GM23248 (cell line): ENCODE data around the gene SEC24D. TPM values are rescaled to one million over a fixed set of nuclear protein-coding genes. Genes with fewer than 3 reads are reported as not detected.

Experiments used
- DNase-seq: peaks from one replicate; pipeline ENCODE4 v3.0.0-alpha.2; 2015
- H2AFZ ChIP-seq: fragments of 200-600 bp; sonication (generic); 2 replicates; pipeline ENCODE4 v1.6.1; 2016; ENCODE audit warnings: antibody characterized with exemption
- H3F3A ChIP-seq: fragments of 200-600 bp; sonication (generic); 2 replicates; pipeline ENCODE4 v1.6.1; 2016; ENCODE audit warnings: mild to moderate bottlenecking, antibody characterized with exemption, mixed run types; ENCODE audit not compliant: insufficient read depth
- H3K27ac ChIP-seq: fragments of 200-600 bp; sonication (generic); 2 replicates; pipeline ENCODE4 v1.5.1; 2016; ENCODE audit warnings: mild to moderate bottlenecking
- H3K27me3 ChIP-seq: fragments of 200-600 bp; sonication (generic); replicated peaks from 2 replicates; pipeline ENCODE4 v1.6.1; 2016; ENCODE audit warnings: mild to moderate bottlenecking; ENCODE audit not compliant: insufficient read depth
- H3K36me3 ChIP-seq: fragments of 200-600 bp; sonication (generic); 2 replicates; pipeline ENCODE4 v1.6.1; 2016; ENCODE audit warnings: low read depth, mild to moderate bottlenecking
- H3K4me1 ChIP-seq: fragments of 200-600 bp; sonication (generic); 2 replicates; pipeline ENCODE4 v1.6.1; 2016; ENCODE audit warnings: mild to moderate bottlenecking; ENCODE audit not compliant: insufficient read depth
- H3K4me2 ChIP-seq: fragments of 200-600 bp; sonication (generic); one replicate; pipeline ENCODE4 v1.6.1; 2016; ENCODE audit warnings: mild to moderate bottlenecking; ENCODE audit not compliant: unreplicated experiment
- H3K4me3 ChIP-seq: fragments of 200-600 bp; sonication (generic); 2 replicates; pipeline ENCODE4 v1.5.1; 2016; ENCODE audit warnings: mild to moderate bottlenecking
- H3K79me2 ChIP-seq: fragments of 200-600 bp; sonication (generic); 2 replicates; pipeline ENCODE4 v1.6.1; 2016; ENCODE audit warnings: mild to moderate bottlenecking; ENCODE audit not compliant: insufficient read depth
- H3K9ac ChIP-seq: fragments of 200-600 bp; sonication (generic); 2 replicates; pipeline ENCODE4 v1.6.1; 2016; ENCODE audit warnings: mild to moderate bottlenecking
- H3K9me2 ChIP-seq: fragments of 200-600 bp; sonication (generic); 2 replicates; pipeline ENCODE4 v1.6.1; 2016; ENCODE audit warnings: mixed run types, mild to moderate bottlenecking, moderate library complexity; ENCODE audit not compliant: insufficient read depth
- H3K9me3 ChIP-seq: fragments of 200-600 bp; sonication (generic); one replicate; pipeline ENCODE4 v1.6.1; 2017; ENCODE audit warnings: low read depth
- H4K20me1 ChIP-seq: fragments of 200-600 bp; sonication (generic); 2 replicates; pipeline ENCODE4 v1.6.0; 2016; ENCODE audit not compliant: insufficient read depth
- EZH2 ChIP-seq: fragments of 200-600 bp; sonication (generic); IDR thresholded peaks from 2 replicates; pipeline ENCODE4 v1.6.1; 2018; ENCODE audit warnings: antibody characterized with exemption, mild to moderate bottlenecking; ENCODE audit not compliant: insufficient read depth, poor library complexity, severe bottlenecking
- EZH2phosphoT487 ChIP-seq: fragments of 200-600 bp; sonication (generic); IDR thresholded peaks from 2 replicates; pipeline ENCODE4 v1.6.1; 2018; ENCODE audit warnings: antibody characterized with exemption, moderate library complexity, mild to moderate bottlenecking, low read depth; ENCODE audit not compliant: insufficient read depth
- WGBS, 2 experiments: methylation state at CpG; one replicate each; pipeline ENCODE4 v1.1.6; 2015 to 2017; ENCODE audit warnings: low lambda C conversion rate in 2 of 2, low coverage in 1 of 2; ENCODE audit errors: missing lambda C conversion rate in 2 of 2; 5-methylcytosine and 5-hydroxymethylcytosine counted together
- in situ Hi-C: fragments of 300-500 bp; cut with MboI; formaldehyde crosslinking; loops from 2 replicates; pipeline ENCODE4 v1.15.0; 2020
- polyA plus RNA-seq: library from polyadenylated mRNA; unstranded; fragments of >200 nt; fragmentation: Nextera tagmentation; extraction: Ambion mirVana; gene quantifications from 2 replicates; pipeline ENCODE4 v1.2.1, GENCODE V29; 2016
- total RNA-seq: library from RNA; depleted of rRNA; stranded (reverse); fragments of >200 nt; shearing (Covaris generic); gene quantifications from 2 replicates; pipeline ENCODE4 v1.2.3, GENCODE V29; 2014; rRNA removed

SEC24D gene
- 148 and 166 TPM in 2 replicates for total RNA-seq
- polyA plus RNA-seq = 131 and 136 TPM in 2 replicates

- TF ChIP-seq EZH2 = no peak
- peaks cover 11% of the 10 kb centered on the region; the same call in 1 of the 2 replicates for H4K20me1 ChIP-seq
- peaks cover 22% of the 10 kb centered on the region for H3F3A ChIP-seq
- H3K36me3 ChIP-seq = peaks cover 30% of the 10 kb centered on the region
- H3K27me3 ChIP-seq = no peaks in the 10 kb centered on the region
- H3K4me1 ChIP-seq = peaks cover 35% of the 10 kb centered on the region
- H3K9ac ChIP-seq = peak within 1 kb of the TSS; percentile 100
- peak within 1 kb of the TSS; percentile 99 for H3K4me3 ChIP-seq
- peak within 1 kb of the TSS; percentile 99 for H3K4me2 ChIP-seq
- H3K9me3 ChIP-seq = no peaks in the 10 kb centered on the region
- WGBS, 2 experiments = 0 to 1% methylated on average over 45 to 65 of the region's 69 CpGs
- DNase-seq = peak; percentile 96
- H3K79me2 ChIP-seq = peaks cover 58% of the 10 kb centered on the region
- in situ Hi-C loops = no loop called here
- H3K27ac ChIP-seq = peak within 1 kb of the TSS; percentile 100
- no peaks in the 10 kb centered on the region for H3K9me2 ChIP-seq
- H2AFZ ChIP-seq = peak within 1 kb of the TSS; percentile 96
Observed at GRCh38 chr4:118835571-118836300, at the start of gene SEC24D. Gene SEC24D, minus strand, starts transcription at chr4:118836126. Its CDS starts 2,430 bp downstream, at chr4:118833696.

GRCh38 chr4:118884716-118885115 lies 48.8 kb upstream of the SEC24D start:
- DNase-seq = no peak
- no peak overlapping the region for H3K4me3 ChIP-seq
- H4K20me1 ChIP-seq = no peaks in the 10 kb centered on the region
- H2AFZ ChIP-seq = no peak overlapping the region
- H3K9me2 ChIP-seq = no peaks in the 10 kb centered on the region
- no peak overlapping the region for H3K27ac ChIP-seq
- H3K27me3 ChIP-seq = no peaks in the 10 kb centered on the region
- no peak overlapping the region for H3K4me2 ChIP-seq
- no peaks in the 10 kb centered on the region for H3F3A ChIP-seq
- H3K9me3 ChIP-seq = no peaks in the 10 kb centered on the region
- peaks cover 11% of the 10 kb centered on the region; the same call in 1 of the 2 replicates for H3K4me1 ChIP-seq
- H3K36me3 ChIP-seq = no peaks in the 10 kb centered on the region
- no peak overlapping the region for H3K9ac ChIP-seq
- no peak for TF ChIP-seq EZH2
- H3K79me2 ChIP-seq = no peaks in the 10 kb centered on the region
- in situ Hi-C loops = no loop called here
- 71 to 75% methylated on average over 3 of the region's 3 CpGs for WGBS, 2 experiments

GRCh38 chr4:118883861-118884260 lies 47.9 kb upstream of the SEC24D start:
- Histone ChIP-seq H4K20me1 (no peaks in the 10 kb centered on the region), H3K9me2 (no peaks in the 10 kb centered on the region), H3K36me3 (no peaks in the 10 kb centered on the region), H3K4me2 (no peak overlapping the region), H3K27me3 (no peaks in the 10 kb centered on the region), H3K79me2 (no peaks in the 10 kb centered on the region), H2AFZ (no peak overlapping the region), H3K4me1 (peaks cover 4% of the 10 kb centered on the region; the same call in 1 of the 2 replicates), H3K27ac (no peak overlapping the region), H3K9me3 (no peaks in the 10 kb centered on the region), H3K4me3 (no peak overlapping the region), H3K9ac (no peak overlapping the region), H3F3A (no peaks in the 10 kb centered on the region)
- DNase-seq = peak; percentile 17
- in situ Hi-C loops = no loop called here
- WGBS, 2 experiments = 64 to 76% methylated on average over 1 of the region's 1 CpG
- TF ChIP-seq EZH2 (no peak), EZH2phosphoT487 (no peak)

GRCh38 chr4:118881512-118882146 lies 45.7 kb upstream of the SEC24D start:
- no peak for DNase-seq
- Histone ChIP-seq H3K4me2 (no peak overlapping the region), H3K36me3 (no peaks in the 10 kb centered on the region), H3K9ac (no peak overlapping the region), H3F3A (no peaks in the 10 kb centered on the region), H3K27me3 (no peaks in the 10 kb centered on the region), H3K9me3 (no peaks in the 10 kb centered on the region), H3K27ac (no peak overlapping the region), H4K20me1 (no peaks in the 10 kb centered on the region), H3K4me3 (no peak overlapping the region), H3K4me1 (no peaks in the 10 kb centered on the region), H2AFZ (no peak overlapping the region), H3K9me2 (no peaks in the 10 kb centered on the region), H3K79me2 (no peaks in the 10 kb centered on the region)
- in situ Hi-C loops = no loop called here
- TF ChIP-seq EZH2 = no peak
- TF ChIP-seq EZH2phosphoT487 = no peak
- 84 to 86% methylated on average over 12 of the region's 12 CpGs for WGBS, 2 experiments
